Measurements from ENCODE around the gene ARHGEF9.

GRCh38 chrX:63754136-63754859 lies 30.7 kb downstream of the ARHGEF9 start:
- TF ChIP-seq POLR2AphosphoS5 (IDR thresholded peaks at IDR 0.05; ENCODE audit: low read depth, low read length) (no peak), TAF1 (IDR thresholded peaks at IDR 0.05; ENCODE audit: borderline replicate concordance, insufficient read depth, low read length) (no peak), SIN3A (IDR thresholded peaks at IDR 0.05; ENCODE audit: borderline replicate concordance, insufficient read depth, low read length) (no peak), FOXP2 (optimal IDR thresholded peaks at IDR 0.05; ENCODE audit: borderline replicate concordance, extremely low read depth, extremely low read length, insufficient read depth) (no peak)
- TF ChIP-seq, protein P1, sequence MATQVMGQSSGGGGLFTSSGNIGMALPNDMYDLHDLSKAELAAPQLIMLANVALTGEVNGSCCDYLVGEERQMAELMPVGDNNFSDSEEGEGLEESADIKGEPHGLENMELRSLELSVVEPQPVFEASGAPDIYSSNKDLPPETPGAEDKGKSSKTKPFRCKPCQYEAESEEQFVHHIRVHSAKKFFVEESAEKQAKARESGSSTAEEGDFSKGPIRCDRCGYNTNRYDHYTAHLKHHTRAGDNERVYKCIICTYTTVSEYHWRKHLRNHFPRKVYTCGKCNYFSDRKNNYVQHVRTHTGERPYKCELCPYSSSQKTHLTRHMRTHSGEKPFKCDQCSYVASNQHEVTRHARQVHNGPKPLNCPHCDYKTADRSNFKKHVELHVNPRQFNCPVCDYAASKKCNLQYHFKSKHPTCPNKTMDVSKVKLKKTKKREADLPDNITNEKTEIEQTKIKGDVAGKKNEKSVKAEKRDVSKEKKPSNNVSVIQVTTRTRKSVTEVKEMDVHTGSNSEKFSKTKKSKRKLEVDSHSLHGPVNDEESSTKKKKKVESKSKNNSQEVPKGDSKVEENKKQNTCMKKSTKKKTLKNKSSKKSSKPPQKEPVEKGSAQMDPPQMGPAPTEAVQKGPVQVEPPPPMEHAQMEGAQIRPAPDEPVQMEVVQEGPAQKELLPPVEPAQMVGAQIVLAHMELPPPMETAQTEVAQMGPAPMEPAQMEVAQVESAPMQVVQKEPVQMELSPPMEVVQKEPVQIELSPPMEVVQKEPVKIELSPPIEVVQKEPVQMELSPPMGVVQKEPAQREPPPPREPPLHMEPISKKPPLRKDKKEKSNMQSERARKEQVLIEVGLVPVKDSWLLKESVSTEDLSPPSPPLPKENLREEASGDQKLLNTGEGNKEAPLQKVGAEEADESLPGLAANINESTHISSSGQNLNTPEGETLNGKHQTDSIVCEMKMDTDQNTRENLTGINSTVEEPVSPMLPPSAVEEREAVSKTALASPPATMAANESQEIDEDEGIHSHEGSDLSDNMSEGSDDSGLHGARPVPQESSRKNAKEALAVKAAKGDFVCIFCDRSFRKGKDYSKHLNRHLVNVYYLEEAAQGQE (IDR thresholded peaks at IDR 0.05; ENCODE audit: insufficient read depth in 1 of 2, low read depth in 2 of 2, low read length in 2 of 2): no peak
